ENCODE measurements around the gene MTUS2.

MTUS2 gene

DNA sequence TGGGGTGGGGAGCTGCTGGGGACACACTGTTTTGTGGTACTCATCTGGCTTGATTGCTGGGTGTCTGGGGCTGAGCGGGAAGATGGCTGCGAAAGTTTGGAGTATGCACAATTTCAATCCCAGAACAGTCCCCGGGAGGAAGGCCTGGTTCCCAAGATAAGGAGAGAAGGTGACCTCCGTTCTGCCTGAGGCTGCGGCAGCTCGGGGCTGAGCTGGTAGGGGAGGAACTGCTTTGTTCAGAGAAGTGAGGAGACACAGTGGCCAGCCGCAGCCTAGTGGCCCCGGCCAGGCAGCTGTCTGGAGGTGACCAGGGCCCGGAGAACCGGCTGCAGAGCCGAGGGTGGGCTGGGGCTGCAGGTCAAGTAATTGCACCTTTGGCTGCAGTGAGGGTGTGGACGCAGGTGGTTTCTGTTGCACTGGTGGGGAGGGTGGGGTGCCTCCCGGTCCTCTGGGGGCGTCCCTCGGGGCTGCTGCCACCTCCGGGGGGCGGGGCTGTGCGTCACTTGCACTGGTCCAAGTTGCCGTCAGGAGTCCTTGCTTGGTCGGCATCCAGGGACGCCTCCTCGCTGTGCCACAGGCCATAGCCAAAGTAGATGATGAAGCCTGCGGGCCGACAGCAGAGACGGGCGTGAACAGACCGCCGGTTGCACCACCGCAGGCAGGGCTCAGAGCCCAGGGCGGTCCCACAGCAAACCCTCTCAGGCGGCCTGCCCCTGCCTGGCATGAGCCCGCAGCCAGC, 694.0 kb downstream of the MTUS2 start:
- in situ Hi-C loops (cut with MboI; ENCODE audit: low sequenced_read_pairs), result no loop called here

GRCh38 chr13:29514720-29515310, 694.7 kb downstream of the MTUS2 start:
- in situ Hi-C loops (cut with MboI; ENCODE audit: low sequenced_read_pairs), result no loop called here

GRCh38 chr13:29515372-29515771, 695.2 kb downstream of the MTUS2 start:
- in situ Hi-C loops (cut with MboI; ENCODE audit: low sequenced_read_pairs), result no loop called here

- in situ Hi-C loops (cut with MboI; ENCODE audit: low sequenced_read_pairs), result no loop called here
Observed at GRCh38 chr13:29516012-29516411, 695.9 kb downstream of the MTUS2 start.

- in situ Hi-C loops (cut with MboI; ENCODE audit: low sequenced_read_pairs), result no loop called here
Observed at GRCh38 chr13:29516880-29517279, 696.7 kb downstream of the MTUS2 start.

DNA sequence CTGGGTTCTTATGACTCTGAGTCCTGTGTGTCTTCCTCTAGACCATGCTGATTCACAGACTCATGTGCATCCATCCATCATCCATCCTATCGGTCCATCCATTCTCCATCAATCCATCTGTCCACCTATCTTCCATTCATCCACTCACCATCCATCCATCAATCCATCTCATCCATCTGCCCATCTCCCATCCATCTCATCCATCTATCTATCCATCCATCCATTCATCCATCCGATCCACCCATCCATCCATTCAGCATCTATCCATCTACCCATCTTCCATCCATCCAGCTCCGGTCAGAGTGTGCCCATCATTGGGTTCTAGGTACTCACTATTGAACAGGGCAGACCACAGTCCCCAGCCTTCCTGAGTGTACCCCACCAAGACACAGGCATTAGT, 699.8 kb downstream of the MTUS2 start:
- in situ Hi-C loops (cut with MboI; ENCODE audit: low sequenced_read_pairs), result no loop called here

- in situ Hi-C loops (cut with MboI; ENCODE audit: low sequenced_read_pairs), result no loop called here
Observed at GRCh38 chr13:29520671-29521070, 700.5 kb downstream of the MTUS2 start.

- in situ Hi-C loops (cut with MboI; ENCODE audit: low sequenced_read_pairs), result no loop called here
Observed at GRCh38 chr13:29521336-29521735, 701.2 kb downstream of the MTUS2 start.

- in situ Hi-C loops (cut with MboI; ENCODE audit: low sequenced_read_pairs), result no loop called here
Observed at GRCh38 chr13:29522044-29522685, 702.0 kb downstream of the MTUS2 start.

- in situ Hi-C loops (cut with MboI; ENCODE audit: low sequenced_read_pairs), result no loop called here
Observed at GRCh38 chr13:29523199-29523961, 703.2 kb downstream of the MTUS2 start.

GRCh38 chr13:29524176-29524575, 704.0 kb downstream of the MTUS2 start:
- in situ Hi-C loops (cut with MboI; ENCODE audit: low sequenced_read_pairs), result no loop called here

GRCh38 chr13:29524641-29525040, 704.5 kb downstream of the MTUS2 start:
- in situ Hi-C loops (cut with MboI; ENCODE audit: low sequenced_read_pairs), result loop anchor here (25.0 kb wide), 1 partner anchor 188 kb away; no protein-coding TSS in a partner anchor

- in situ Hi-C loops (cut with MboI; ENCODE audit: low sequenced_read_pairs), result loop anchor here (25.0 kb wide), 1 partner anchor 187 kb away; no protein-coding TSS in a partner anchor
Observed at GRCh38 chr13:29525757-29526156, 705.6 kb downstream of the MTUS2 start.

DNA sequence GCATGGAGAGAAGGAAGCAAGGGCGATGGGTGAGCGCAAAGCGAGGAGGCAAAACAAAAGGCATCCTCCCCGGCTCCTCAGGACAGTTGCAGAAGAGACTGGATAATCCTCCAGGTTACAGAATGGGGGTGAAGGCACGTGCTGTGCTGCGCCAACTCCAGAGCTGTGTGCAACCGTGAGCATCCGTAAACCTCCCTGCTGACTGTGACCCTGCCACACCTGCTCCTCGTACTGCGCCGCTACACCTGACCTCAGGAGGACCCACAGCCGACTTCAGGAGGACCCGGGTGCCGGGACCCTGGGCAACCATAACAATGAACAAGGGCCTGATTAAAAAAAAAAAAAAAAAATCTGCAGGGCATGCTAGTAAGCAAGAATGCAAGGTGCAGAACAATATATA, 706.6 kb downstream of the MTUS2 start:
- in situ Hi-C loops (cut with MboI; ENCODE audit: low sequenced_read_pairs), result loop anchor here (25.0 kb wide), 1 partner anchor 186 kb away; no protein-coding TSS in a partner anchor

- in situ Hi-C loops (cut with MboI; ENCODE audit: low sequenced_read_pairs), result loop anchor here (25.0 kb wide), 1 partner anchor 185 kb away; no protein-coding TSS in a partner anchor
Observed at GRCh38 chr13:29527511-29527910, 707.4 kb downstream of the MTUS2 start.

DNA sequence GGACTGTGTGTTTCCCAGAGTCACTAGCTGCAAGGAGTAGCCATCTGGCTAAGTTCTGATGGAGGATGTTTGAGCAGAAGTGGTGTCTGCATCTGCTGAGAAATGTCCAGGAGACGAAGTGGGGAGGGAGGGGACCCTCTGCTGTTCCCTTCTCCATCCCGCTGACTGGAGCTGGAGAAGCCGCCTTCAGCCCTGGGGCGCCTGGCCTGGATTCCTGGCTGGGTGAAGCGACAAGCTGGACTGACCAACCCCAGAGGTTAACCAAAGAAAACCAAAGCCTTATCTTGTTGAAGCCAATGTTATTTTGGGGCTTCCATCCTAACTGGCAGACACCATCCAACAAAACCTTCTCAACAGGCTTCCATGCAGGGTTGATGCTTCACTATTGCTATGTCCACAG, 707.8 kb downstream of the MTUS2 start:
- in situ Hi-C loops (cut with MboI; ENCODE audit: low sequenced_read_pairs), result loop anchor here (25.0 kb wide), 1 partner anchor 184 kb away; no protein-coding TSS in a partner anchor

DNA sequence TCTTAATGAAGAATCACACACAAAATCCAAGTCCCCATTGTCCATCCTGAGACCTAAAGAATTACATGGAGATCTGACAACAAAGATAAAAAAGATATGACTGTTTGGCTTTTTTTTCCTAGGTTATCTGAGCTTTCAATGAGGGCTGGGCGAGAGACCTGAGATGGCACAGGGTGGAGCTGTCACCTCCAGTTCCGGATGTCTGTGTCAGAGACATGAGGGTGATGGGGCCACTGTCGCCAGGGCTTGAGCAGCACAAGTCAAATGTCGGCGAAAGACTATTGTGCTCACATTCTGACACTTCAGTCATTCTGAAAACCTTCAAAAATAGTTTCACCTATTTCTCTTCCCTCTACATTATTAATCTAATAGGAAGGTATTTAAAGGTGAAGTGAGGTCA, 709.6 kb downstream of the MTUS2 start:
- in situ Hi-C loops (cut with MboI; ENCODE audit: low sequenced_read_pairs), result loop anchor here (25.0 kb wide), 1 partner anchor 183 kb away; no protein-coding TSS in a partner anchor

GRCh38 chr13:29530901-29531300, 710.8 kb downstream of the MTUS2 start:
- in situ Hi-C loops (cut with MboI; ENCODE audit: low sequenced_read_pairs), result loop anchor here (25.0 kb wide), 1 partner anchor 181 kb away; no protein-coding TSS in a partner anchor

DNA sequence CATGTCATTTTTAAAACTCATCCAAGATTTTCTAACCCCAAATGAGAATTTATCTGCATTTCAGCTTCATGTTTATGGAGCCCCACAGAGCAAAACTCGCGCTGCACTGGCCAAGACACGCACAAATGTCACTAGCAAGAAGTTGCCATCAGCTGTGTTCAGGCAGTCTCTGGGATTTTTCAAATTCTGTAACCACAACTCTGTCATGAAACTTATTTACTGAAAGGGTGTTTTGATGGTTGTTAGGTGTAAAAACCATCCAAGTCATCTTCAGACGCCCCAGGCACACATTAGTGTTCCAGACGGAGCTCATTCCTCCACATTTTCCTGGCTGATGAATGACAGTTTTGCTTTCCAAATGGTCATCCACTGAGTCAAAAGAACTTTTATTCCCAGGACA, 712.0 kb downstream of the MTUS2 start:
- in situ Hi-C loops (cut with MboI; ENCODE audit: low sequenced_read_pairs), result loop anchor here (25.0 kb wide), 1 partner anchor 180 kb away; no protein-coding TSS in a partner anchor

GRCh38 chr13:29532821-29533220, 712.7 kb downstream of the MTUS2 start:
- in situ Hi-C loops (cut with MboI; ENCODE audit: low sequenced_read_pairs), result loop anchor here (25.0 kb wide), 1 partner anchor 179 kb away; no protein-coding TSS in a partner anchor

DNA sequence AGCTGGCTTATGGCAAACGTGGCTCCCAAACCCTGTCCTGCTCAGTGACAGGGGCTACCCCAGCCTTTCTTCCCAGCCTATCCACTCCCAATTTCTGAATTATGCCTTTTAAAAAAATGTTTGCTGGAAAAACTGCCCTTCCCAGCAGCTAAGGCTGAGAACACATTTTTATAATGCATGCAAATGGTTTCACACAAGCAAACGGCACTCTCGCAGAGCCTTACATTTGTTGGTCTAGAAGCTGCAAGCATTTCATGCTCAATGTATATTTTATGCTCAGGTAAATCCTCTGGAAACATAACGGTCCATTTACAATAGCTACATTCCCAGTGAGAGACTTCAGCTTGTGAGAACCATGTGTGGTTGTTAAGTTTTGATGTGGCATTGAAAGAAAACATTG, 713.9 kb downstream of the MTUS2 start:
- in situ Hi-C loops (cut with MboI; ENCODE audit: low sequenced_read_pairs), result loop anchor here (25.0 kb wide), 1 partner anchor 178 kb away; no protein-coding TSS in a partner anchor
